PC-9 (cell line): ENCODE results near the gene PDS5B. TPM values are rescaled to one million over a fixed set of nuclear protein-coding genes. Genes with fewer than 3 reads are reported as not detected.

ENCODE experiments used
- BruUV-seq: library from RNA; stranded (reverse); fragments of 400-500 nt; replicated peaks from 2 replicates; lab custom pipeline; 2021; lab: Mats Ljungman, UMichigan
- CTCF ChIA-PET: fragments of 300-600 bp; sonication (Branson Sonifier 250); formaldehyde crosslinking; loops from one replicate; lab custom pipeline; 2022; ENCODE audit warnings: antibody characterized with exemption; lab: Charles Lee
- POLR2A ChIA-PET: fragments of 300-600 bp; sonication (Branson Sonifier 250); formaldehyde crosslinking; loops from one replicate; lab custom pipeline; 2022; ENCODE audit warnings: antibody characterized with exemption; ENCODE audit not compliant: unreplicated experiment; lab: Charles Lee
- DNase-seq, 2 experiments: peaks; one replicate each; pipeline versions ENCODE4 v3.0.0 to v3.0.0-alpha.2; 2015 to 2022; ENCODE audit warnings: mixed read lengths in 1 of 2
- H2AFZ ChIP-seq: fragments of 200-600 bp; sonication (generic); 2 replicates; pipeline ENCODE4 v1.8.1; 2017; ENCODE audit warnings: antibody characterized with exemption
- H3F3A ChIP-seq: fragments of 200-600 bp; sonication (generic); 2 replicates; pipeline ENCODE4 v1.8.1; 2017; ENCODE audit warnings: antibody characterized with exemption, mild to moderate bottlenecking, low read depth; ENCODE audit not compliant: insufficient read depth
- H3K27ac ChIP-seq: fragments of 200-600 bp; sonication (generic); 2 replicates; pipeline ENCODE4 v1.6.1; 2016; ENCODE audit warnings: mixed run types
- H3K27me3 ChIP-seq: fragments of 200-600 bp; sonication (generic); 2 replicates; pipeline ENCODE4 v1.6.1; 2016; ENCODE audit warnings: low read depth, mixed run types; ENCODE audit not compliant: insufficient read depth
- H3K36me3 ChIP-seq: fragments of 200-600 bp; sonication (generic); 2 replicates; pipeline ENCODE4 v1.6.1; 2016; ENCODE audit warnings: low read depth, mixed run types
- H3K4me1 ChIP-seq: fragments of 200-600 bp; sonication (generic); replicated peaks from 2 replicates; pipeline ENCODE4 v1.6.1; 2016; ENCODE audit warnings: mixed run types; ENCODE audit not compliant: insufficient read depth
- H3K4me2 ChIP-seq: fragments of 200-600 bp; sonication (generic); 2 replicates; pipeline ENCODE4 v1.6.1; 2017; ENCODE audit warnings: mixed run types
- H3K4me3 ChIP-seq: fragments of 200-600 bp; sonication (generic); 2 replicates; pipeline ENCODE4 v1.6.1; 2016; ENCODE audit warnings: mixed run types
- H3K79me2 ChIP-seq: fragments of 200-600 bp; sonication (generic); 2 replicates; pipeline ENCODE4 v1.6.1; 2017; ENCODE audit warnings: low read depth, mixed run types
- H3K9me2 ChIP-seq: fragments of 200-600 bp; sonication (generic); 2 replicates; pipeline ENCODE4 v1.8.1; 2017; ENCODE audit warnings: mild to moderate bottlenecking; ENCODE audit not compliant: insufficient read depth
- H3K9me3 ChIP-seq: fragments of 200-600 bp; sonication (generic); 2 replicates; pipeline ENCODE4 v1.8.1; 2016; ENCODE audit warnings: low read depth; ENCODE audit not compliant: insufficient read depth
- H4K20me1 ChIP-seq: fragments of 200-600 bp; sonication (generic); 2 replicates; pipeline ENCODE4 v1.8.1; 2017; ENCODE audit not compliant: insufficient read depth
- CTCF ChIP-seq: fragments of 200-600 bp; sonication (generic); conservative IDR thresholded peaks from 2 replicates; pipeline ENCODE4 v1.6.1; 2017; ENCODE audit warnings: mixed run types, antibody characterized with exemption, mild to moderate bottlenecking, moderate library complexity
- EZH2 ChIP-seq: fragments of 200-600 bp; sonication (generic); IDR thresholded peaks from 2 replicates; pipeline ENCODE4 v1.8.0; 2017; ENCODE audit warnings: antibody characterized with exemption, low read depth
- intact Hi-C: fragments of 100-400 bp; cut with micrococcal nuclease; formaldehyde crosslinking; loops from one replicate; pipeline ENCODE4 v1.10.0; 2022; ENCODE audit not compliant: unreplicated experiment
- total RNA-seq: library from RNA; stranded (reverse); gene quantifications from 2 replicates; pipeline ENCODE4 v1.2.3, GENCODE V29; 2021

PDS5B gene
- total RNA-seq, 1 experiment from 2014 or later: 37.6 TPM

- Histone ChIP-seq H3K9me2 (no peaks in the 10 kb centered on the region), H3K4me1 (peaks cover 31% of the 10 kb centered on the region), H4K20me1 (no peaks in the 10 kb centered on the region; the same call in 1 of the 2 replicates), H3K79me2 (peaks cover 52% of the 10 kb centered on the region), H3K27me3 (no peaks in the 10 kb centered on the region), H3K27ac (peak overlapping the region; percentile 83), H3K4me3 (peak overlapping the region; percentile 70), H3K36me3 (peaks cover 30% of the 10 kb centered on the region), H3K4me2 (peak overlapping the region; percentile 95), H3K9me3 (no peaks in the 10 kb centered on the region), H3F3A (no peaks in the 10 kb centered on the region), H2AFZ (peak overlapping the region; percentile 84)
- BruUV-seq: TSS peak; percentile 77
- peak in 1 of 2 experiments; percentile 48 for DNase-seq
- intact Hi-C loops: loop anchor here (2.0 to 10.0 kb wide), 3 partner anchors 111 to 1005 kb away; partner anchors contain the start of genes BRCA2, N4BP2L1 and ZAR1L
- ChIA-PET CTCF (interaction anchor here (0.6 to 0.7 kb wide), 2 partner anchors 48 to 58 kb away, joined by 4 read pairs; no protein-coding TSS in a partner anchor), POLR2A (no interaction called here)
- no peak for TF ChIP-seq EZH2
- no peak for TF ChIP-seq CTCF
These were observed 48.1 kb upstream of the PDS5B start for GRCh38 chr13:32538143-32538620.

GRCh38 chr13:32538621-32539246 lies 47.5 kb upstream of the PDS5B start, which contains the start of gene N4BP2L2:
N4BP2L2 (minus strand) TSS chr13:32538795; CDS start chr13:32537027, 1,768 bp downstream.
- peaks cover 31% of the 10 kb centered on the region for H3K4me1 ChIP-seq
- intact Hi-C loops: loop anchor here (2.0 to 10.0 kb wide), 3 partner anchors 111 to 1004 kb away; partner anchors contain the start of genes BRCA2, N4BP2L1 and ZAR1L
- H4K20me1 ChIP-seq: no peaks in the 10 kb centered on the region; the same call in 1 of the 2 replicates
- no peaks in the 10 kb centered on the region for H3F3A ChIP-seq
- no peaks in the 10 kb centered on the region for H3K9me2 ChIP-seq
- peak within 1 kb of the TSS; percentile 83 for H3K27ac ChIP-seq
- BruUV-seq: no TSS peak
- CTCF ChIA-PET: interaction anchor here (0.5 to 0.7 kb wide), 5 partner anchors 47 to 1110 kb away, joined by 3 to 9 read pairs (median 4); no protein-coding TSS in a partner anchor
- peaks cover 47% of the 10 kb centered on the region for H3K79me2 ChIP-seq
- H3K4me2 ChIP-seq: peak within 1 kb of the TSS; percentile 95
- H2AFZ ChIP-seq: peak within 1 kb of the TSS; percentile 84
- no peak for TF ChIP-seq EZH2
- peak; percentile 19; the same call in 1 of the 2 replicates for TF ChIP-seq CTCF
- H3K36me3 ChIP-seq: peaks cover 27% of the 10 kb centered on the region
- peak within 1 kb of the TSS; percentile 70 for H3K4me3 ChIP-seq
- DNase-seq: peak; percentile 80 to 91
- no peaks in the 10 kb centered on the region for H3K9me3 ChIP-seq
- no peaks in the 10 kb centered on the region for H3K27me3 ChIP-seq
- POLR2A ChIA-PET: interaction anchor here (0.6 to 0.7 kb wide), 3 partner anchors 23 to 152 kb away, joined by 5 to 7 read pairs (median 5); no protein-coding TSS in a partner anchor

GRCh38 chr13:32542221-32542620 lies 44.0 kb upstream of the PDS5B start:
- no TSS peak for BruUV-seq
- no peak overlapping the region for H3K4me3 ChIP-seq
- H3K36me3 ChIP-seq: no peaks in the 10 kb centered on the region
- TF ChIP-seq CTCF: no peak
- no peak for TF ChIP-seq EZH2
- no peaks in the 10 kb centered on the region for H4K20me1 ChIP-seq
- intact Hi-C loops: no loop called here
- ChIA-PET POLR2A (no interaction called here), CTCF (no interaction called here)
- no peaks in the 10 kb centered on the region for H3K27me3 ChIP-seq
- H3K4me2 ChIP-seq: no peak overlapping the region
- H3K9me2 ChIP-seq: no peaks in the 10 kb centered on the region
- H3K9me3 ChIP-seq: no peaks in the 10 kb centered on the region
- no peak for DNase-seq
- H3K4me1 ChIP-seq: peaks cover 7% of the 10 kb centered on the region
- no peaks in the 10 kb centered on the region for H3F3A ChIP-seq
- no peak overlapping the region for H3K27ac ChIP-seq
- H3K79me2 ChIP-seq: peaks cover 13% of the 10 kb centered on the region
- H2AFZ ChIP-seq: no peak overlapping the region
